Cardiac fibroblast (primary cell): ENCODE measurements around the gene IST1.

Source experiments
- DNase-seq, 2 donors: peaks; one replicate each; pipeline versions ENCODE4 v3.0.0 to v3.0.0-alpha.2; 2010; ENCODE audit warnings: low read depth in 2 of 2
- H3K4me3 ChIP-seq, 2 donors: replicated peaks in 1 of 2; 1 replicate in 1 of 2; 2 replicates in 1 of 2; pipeline ENCODE4 v1.5.1; 2011; ENCODE audit warnings: low read depth in 2 of 2, low read length in 2 of 2, mild to moderate bottlenecking in 2 of 2, moderate library complexity in 1 of 2
- TF ChIP-seq, protein P1 (sequence below): IDR thresholded peaks from one replicate; pipeline ENCODE4 v1.5.1; 2011; ENCODE audit warnings: low read depth, mild to moderate bottlenecking, low read length, inconsistent platforms

IST1 gene

DNA sequence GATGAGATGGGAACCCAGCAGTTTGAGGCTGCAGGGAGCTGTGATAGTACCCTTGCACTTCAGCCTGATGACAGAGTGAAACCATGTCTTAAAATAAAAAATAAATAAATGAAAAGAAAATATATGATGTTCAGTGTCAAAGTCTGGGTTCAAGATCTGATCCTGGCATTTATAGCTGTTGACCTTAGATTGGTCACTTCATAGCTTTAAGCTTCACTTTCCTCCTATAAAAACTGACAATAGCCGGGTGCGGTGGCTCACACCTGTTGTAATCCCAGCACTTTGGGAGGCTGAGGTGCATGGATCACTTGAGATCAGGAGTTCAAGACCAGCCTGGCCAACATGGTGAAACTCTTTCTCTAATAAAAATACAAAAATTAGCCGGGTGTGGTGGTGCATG, 6.2 kb upstream of the IST1 start:
- TF ChIP-seq, protein P1, sequence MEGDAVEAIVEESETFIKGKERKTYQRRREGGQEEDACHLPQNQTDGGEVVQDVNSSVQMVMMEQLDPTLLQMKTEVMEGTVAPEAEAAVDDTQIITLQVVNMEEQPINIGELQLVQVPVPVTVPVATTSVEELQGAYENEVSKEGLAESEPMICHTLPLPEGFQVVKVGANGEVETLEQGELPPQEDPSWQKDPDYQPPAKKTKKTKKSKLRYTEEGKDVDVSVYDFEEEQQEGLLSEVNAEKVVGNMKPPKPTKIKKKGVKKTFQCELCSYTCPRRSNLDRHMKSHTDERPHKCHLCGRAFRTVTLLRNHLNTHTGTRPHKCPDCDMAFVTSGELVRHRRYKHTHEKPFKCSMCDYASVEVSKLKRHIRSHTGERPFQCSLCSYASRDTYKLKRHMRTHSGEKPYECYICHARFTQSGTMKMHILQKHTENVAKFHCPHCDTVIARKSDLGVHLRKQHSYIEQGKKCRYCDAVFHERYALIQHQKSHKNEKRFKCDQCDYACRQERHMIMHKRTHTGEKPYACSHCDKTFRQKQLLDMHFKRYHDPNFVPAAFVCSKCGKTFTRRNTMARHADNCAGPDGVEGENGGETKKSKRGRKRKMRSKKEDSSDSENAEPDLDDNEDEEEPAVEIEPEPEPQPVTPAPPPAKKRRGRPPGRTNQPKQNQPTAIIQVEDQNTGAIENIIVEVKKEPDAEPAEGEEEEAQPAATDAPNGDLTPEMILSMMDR, result no peak
- DNase-seq, result no peak
- no peak overlapping the region for H3K4me3 ChIP-seq

DNA sequence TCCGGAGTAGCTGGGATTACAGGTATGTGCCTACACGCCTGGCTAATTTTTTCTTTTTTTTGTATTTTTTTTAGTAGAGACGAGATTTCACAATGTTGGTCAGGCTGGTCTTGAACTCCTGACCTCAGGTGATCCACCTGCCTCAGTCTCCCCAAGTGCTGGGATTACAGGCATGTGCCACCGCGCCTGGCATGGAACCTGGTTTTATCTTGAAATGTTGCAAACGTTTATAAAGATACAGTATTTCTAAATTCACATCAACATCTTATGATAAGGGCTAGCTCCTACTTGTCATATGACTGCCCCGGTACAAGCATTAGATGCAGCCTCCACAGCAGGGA, 1.5 kb upstream of the IST1 start:
- H3K4me3 ChIP-seq, result peak overlapping the region; percentile 83 to 94
- no peak for DNase-seq
- TF ChIP-seq, protein P1, result no peak

DNA sequence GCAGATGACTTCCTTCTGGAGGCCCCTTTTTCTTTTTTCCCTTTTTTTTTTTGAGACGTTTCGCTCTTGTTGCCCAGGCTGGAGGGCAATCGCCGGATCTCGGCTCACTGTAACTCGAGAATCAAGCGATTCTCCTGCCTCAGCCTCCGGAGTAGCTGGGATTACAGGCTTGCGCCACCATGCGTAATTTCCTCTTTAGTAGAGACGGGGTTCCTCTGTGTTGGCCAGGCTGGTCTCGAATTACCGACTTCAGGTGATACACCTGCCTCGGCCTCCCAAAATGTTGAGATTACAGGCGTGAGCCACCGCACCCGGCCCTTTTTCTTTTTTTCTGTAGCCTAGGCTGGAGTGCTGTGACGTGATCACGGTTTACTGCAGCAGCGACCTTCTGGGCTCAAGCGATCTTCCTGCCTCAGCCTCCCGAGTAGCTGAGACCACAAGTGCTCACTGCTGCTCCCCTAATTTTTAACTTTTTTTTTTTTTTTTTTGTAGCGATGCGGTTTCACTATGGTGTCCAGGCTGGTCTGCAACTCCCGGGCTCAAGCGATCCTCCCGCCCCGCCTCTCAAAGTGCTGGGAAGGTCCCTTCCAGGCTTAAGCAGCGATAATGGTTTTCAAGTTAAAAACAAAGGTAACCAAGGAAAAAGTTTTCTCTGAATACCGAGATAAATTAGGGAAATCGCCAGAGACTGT, 956 bp upstream of the IST1 start:
- DNase-seq, result peak; percentile 67 to 74
- TF ChIP-seq, protein P1, result no peak
- peak overlapping the region; percentile 83 to 94 for H3K4me3 ChIP-seq

DNA sequence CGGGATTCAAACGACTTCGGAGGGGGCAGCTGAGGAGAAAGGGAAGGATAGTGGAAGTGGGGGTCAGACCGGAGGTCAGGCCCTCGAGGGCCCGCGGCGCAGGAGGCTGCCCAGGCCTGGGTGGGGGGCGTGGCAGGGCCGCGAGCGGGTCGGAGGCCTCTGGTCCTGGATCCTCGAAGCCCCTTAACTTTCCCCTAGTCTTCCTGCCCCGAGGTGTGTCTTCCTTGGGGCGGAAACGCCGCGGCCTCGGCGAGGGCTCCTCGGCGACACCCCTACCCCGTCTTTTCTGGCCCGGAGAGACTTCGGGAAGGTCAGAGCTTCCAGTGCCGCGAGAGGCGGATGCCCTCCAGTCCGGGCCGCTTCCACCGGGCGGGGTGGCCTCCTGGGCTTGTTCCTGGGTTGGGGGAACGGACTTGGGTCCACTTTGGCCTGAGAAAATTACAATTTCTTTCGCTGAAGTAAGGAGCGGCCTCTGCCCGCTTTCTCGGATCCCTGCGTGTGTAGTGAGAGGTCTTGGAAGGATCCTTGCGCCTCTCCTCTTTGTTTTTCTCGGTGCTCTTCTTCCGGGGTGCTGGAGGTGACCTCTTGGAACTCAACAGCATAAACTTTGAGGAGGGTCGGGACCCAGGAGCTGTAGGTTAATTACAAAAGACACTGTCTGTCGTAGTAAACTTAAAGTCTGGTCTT, 491 bp downstream of the IST1 start:
- peak; percentile 57 to 58 for DNase-seq
- TF ChIP-seq, protein P1, result no peak
- H3K4me3 ChIP-seq, result peak overlapping the region; percentile 83 to 94

DNA sequence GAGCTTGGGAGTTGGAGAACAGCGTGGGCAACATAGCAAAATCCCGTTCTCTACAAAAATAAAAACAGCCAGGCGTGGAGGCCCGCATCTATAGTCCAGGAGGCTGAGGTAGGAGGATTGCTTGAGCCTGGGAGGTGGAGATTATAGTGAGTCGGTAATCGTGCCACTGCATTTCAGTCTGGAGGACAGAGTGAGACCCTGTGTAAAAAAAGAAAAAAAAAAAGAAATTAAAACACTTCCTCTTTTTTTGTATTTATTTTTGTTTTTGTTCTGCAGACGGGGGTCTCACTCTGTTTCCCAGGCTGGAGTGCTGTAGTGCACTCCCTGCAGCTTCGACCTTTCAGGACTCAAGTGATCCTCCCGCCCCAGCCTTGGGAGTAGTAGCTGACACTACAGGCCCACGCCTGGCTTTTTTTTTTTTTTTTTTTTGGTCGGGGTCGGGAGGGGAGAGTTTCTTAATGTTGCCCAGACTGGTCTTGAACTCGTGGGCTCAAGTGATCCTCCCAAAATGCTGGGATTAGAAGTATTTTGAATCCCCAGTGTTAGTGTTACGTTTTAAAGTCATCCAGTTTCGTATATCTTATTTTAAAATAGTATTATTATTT, 1.5 kb downstream of the IST1 start:
- H3K4me3 ChIP-seq, result peak overlapping the region; percentile 83 to 94
- no peak for DNase-seq
- TF ChIP-seq, protein P1, result no peak

DNA sequence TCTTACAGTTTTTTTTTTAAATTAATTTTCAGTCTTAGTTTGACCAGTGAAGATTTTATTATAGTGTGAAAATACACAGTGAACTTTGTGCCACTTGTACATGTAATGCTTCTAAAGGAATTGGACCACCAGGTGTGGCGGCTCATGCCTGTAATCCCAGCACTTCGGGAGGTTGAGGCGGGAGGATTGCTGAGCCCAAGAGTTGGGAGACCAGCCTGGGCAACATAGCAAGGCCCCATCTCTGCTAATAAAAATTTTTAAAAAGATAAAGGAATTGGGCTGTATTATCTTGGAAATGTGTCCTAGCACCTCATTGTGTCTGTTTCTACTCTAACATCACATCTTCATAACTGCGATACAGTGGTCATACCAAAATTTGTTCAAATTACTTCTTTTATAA, 3.8 kb downstream of the IST1 start:
- TF ChIP-seq, protein P1, result no peak
- no peak overlapping the region for H3K4me3 ChIP-seq
- no peak for DNase-seq
